GM12892 (cell line): ENCODE results near the gene HIPK1.
"Not testable (repeated sequence)": the region's sequence is repeated elsewhere in the genome, so short reads cannot be mapped to it uniquely, and the experiment has no call there.

Experiments
- POLR2A ChIP-seq: IDR thresholded peaks from 2 replicates; pipeline ENCODE4 v1.6.1; 2011; ENCODE audit warnings: low read depth, low read length, control low read depth
- POLR2AphosphoS5 ChIP-seq: IDR thresholded peaks from 2 replicates; pipeline ENCODE4 v1.6.1; 2011; ENCODE audit warnings: low read depth, low read length, control low read depth
- TAF1 ChIP-seq: IDR thresholded peaks from 2 replicates; pipeline ENCODE4 v1.6.1; 2011; ENCODE audit warnings: low read depth, mild to moderate bottlenecking, control low read depth, low read length, borderline replicate concordance

DNA sequence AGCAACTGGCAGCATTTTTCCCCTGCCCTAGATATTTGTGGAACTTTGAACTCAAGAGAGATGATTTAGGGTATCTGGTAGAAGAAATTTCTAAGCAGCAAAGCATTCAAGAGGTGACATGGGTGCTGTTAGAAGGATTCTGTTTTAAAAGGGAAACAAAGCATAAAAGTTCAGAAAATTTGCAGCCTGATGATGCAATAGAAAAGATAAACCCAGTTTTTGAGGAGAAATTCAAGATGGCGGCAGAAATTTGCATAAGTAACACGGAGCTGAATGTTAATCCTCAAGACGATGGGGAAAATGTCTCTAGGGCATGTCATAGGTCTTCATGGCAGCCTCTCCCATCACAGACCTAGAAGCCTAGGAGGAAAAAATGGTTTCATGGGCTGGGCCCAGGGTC lies 90.6 kb downstream of the HIPK1 start:
- TF ChIP-seq POLR2AphosphoS5, TAF1, POLR2A: not testable (repeated sequence)
